Esophagus muscularis mucosa (tissue), 4 donors: Measurements from ENCODE around the gene SIGLEC9. TPM values are rescaled to one million over a fixed set of nuclear protein-coding genes. Genes with fewer than 3 reads are reported as not detected.

ENCODE experiments used
- DNase-seq: peaks from one replicate; pipeline ENCODE4 v3.0.0-alpha.2; 2017; ENCODE audit errors: extremely low spot score
- H3K27ac ChIP-seq, 4 donors: fragments of 200-600 bp; sonication (generic); replicated peaks in 1 of 4; 1 replicate in 3 of 4; 2 replicates in 1 of 4; pipeline ENCODE4 v1.5.1; 2016 to 2019; ENCODE audit warnings: mild to moderate bottlenecking in 1 of 4
- H3K27me3 ChIP-seq, 4 donors: fragments of 200-600 bp; sonication (generic); one replicate each; pipeline versions ENCODE4 v1.5.1 to v1.6.0; 2016 to 2019
- H3K36me3 ChIP-seq, 4 donors: fragments of 200-600 bp; sonication (generic); one replicate each; pipeline ENCODE4 v1.5.1; 2016 to 2019
- H3K4me1 ChIP-seq, 4 donors: fragments of 200-600 bp; sonication (generic); one replicate each; pipeline ENCODE4 v1.5.1; 2016 to 2019
- H3K4me3 ChIP-seq, 4 donors: fragments of 200-600 bp; sonication (generic); 1 replicate in 2 of 4; 2 replicates in 2 of 4; pipeline ENCODE4 v1.5.1; 2016 to 2019; ENCODE audit warnings: mild to moderate bottlenecking in 4 of 4, moderate library complexity in 1 of 4
- H3K9me3 ChIP-seq, 4 donors: fragments of 200-600 bp; sonication (generic); 1 replicate in 3 of 4; 2 replicates in 1 of 4; pipeline ENCODE4 v1.5.1; 2016 to 2019
- CTCF ChIP-seq, 3 experiments: fragments of 200-600 bp in 2 of 3; fragments of 450-650 bp in 1 of 3; sonication (generic) in 2 of 3; IDR thresholded peaks; one replicate each; pipeline ENCODE4 v1.5.1; 2017 to 2019; ENCODE audit warnings: antibody characterized with exemption in 3 of 3, mild to moderate bottlenecking in 2 of 3, moderate library complexity in 1 of 3
- EP300 ChIP-seq: sonication (generic); formaldehyde crosslinking; IDR thresholded peaks from one replicate; pipeline ENCODE4 v1.6.1; 2017; ENCODE audit warnings: antibody characterized with exemption
- POLR2A ChIP-seq: fragments of 450-650 bp; IDR thresholded peaks from one replicate; pipeline ENCODE4 v1.6.1; 2017; ENCODE audit warnings: antibody characterized with exemption, moderate library complexity, mild to moderate bottlenecking, low read depth
- POLR2AphosphoS5 ChIP-seq, 2 donors: sonication (generic); formaldehyde crosslinking; IDR thresholded peaks; one replicate each; pipeline ENCODE4 v1.6.1; 2017; ENCODE audit warnings: antibody characterized with exemption in 2 of 2
- WGBS: methylation state at CpG from one replicate; pipeline ENCODE4 v1.1.5; 2018; 5-methylcytosine and 5-hydroxymethylcytosine counted together
- intact Hi-C: fragments of 100-400 bp; cut with DNase I; formaldehyde crosslinking; loops from one replicate; pipeline ENCODE4 v1.15.1; 2023
- total RNA-seq, 4 donors: library from RNA; depleted of rRNA; stranded (reverse); fragments of >200 nt; gene quantifications; one replicate each; pipeline versions ENCODE4 v1.1.0 to v1.2.1, GENCODE V29; 2016

Gene SIGLEC9
- total RNA-seq, 4 donors from 2014 or later = 2.0 to 9.4 (median 3.5) TPM

GRCh38 chr19:51110666-51110971 lies 14.1 kb upstream of the SIGLEC9 start:
- intact Hi-C loops = no loop called here
- Histone ChIP-seq H3K27ac (no peak overlapping the region), H3K9me3 (no peaks in the 10 kb centered on the region), H3K27me3 (peaks cover 0 to 18% (median 0%) of the 10 kb centered on the region in 4 donors), H3K4me3 (no peak overlapping the region), H3K36me3 (no peaks in the 10 kb centered on the region), H3K4me1 (peaks cover 13 to 20% (median 19%) of the 10 kb centered on the region in 4 donors)
- TF ChIP-seq POLR2AphosphoS5 (IDR thresholded peaks at IDR 0.05) (no peak), POLR2A (no peak), CTCF (IDR thresholded peaks at IDR 0.05) (no peak), EP300 (no peak)
- WGBS = 71% methylated on average over 1 of the region's 1 CpG
- no peak for DNase-seq

GRCh38 chr19:51111606-51112005 lies 13.1 kb upstream of the SIGLEC9 start:
- intact Hi-C loops = no loop called here
- Histone ChIP-seq H3K4me3 (no peak overlapping the region), H3K4me1 (peaks cover 13 to 19% (median 18%) of the 10 kb centered on the region in 4 donors), H3K36me3 (no peaks in the 10 kb centered on the region), H3K27ac (no peak overlapping the region), H3K27me3 (peaks cover 0 to 27% (median 0%) of the 10 kb centered on the region in 4 donors), H3K9me3 (no peaks in the 10 kb centered on the region)
- 55% methylated on average over 6 of the region's 6 CpGs for WGBS
- no peak for DNase-seq
- TF ChIP-seq POLR2AphosphoS5 (IDR thresholded peaks at IDR 0.05) (no peak), EP300 (no peak), CTCF (IDR thresholded peaks at IDR 0.05) (no peak), POLR2A (no peak)

- 73% methylated on average over 6 of the region's 6 CpGs for WGBS
- no peak overlapping the region for H3K27ac ChIP-seq
- H3K4me1 ChIP-seq = no peaks in the 10 kb centered on the region
- intact Hi-C loops = no loop called here
- peaks cover 0 to 42% (median 0%) of the 10 kb centered on the region in 4 donors for H3K27me3 ChIP-seq
- H3K4me3 ChIP-seq = no peak overlapping the region
- no peaks in the 10 kb centered on the region for H3K9me3 ChIP-seq
- no peak for DNase-seq
- no peaks in the 10 kb centered on the region for H3K36me3 ChIP-seq
- TF ChIP-seq POLR2A = no peak
Observed at GRCh38 chr19:51114087-51114729, 10.5 kb upstream of the SIGLEC9 start.

DNA sequence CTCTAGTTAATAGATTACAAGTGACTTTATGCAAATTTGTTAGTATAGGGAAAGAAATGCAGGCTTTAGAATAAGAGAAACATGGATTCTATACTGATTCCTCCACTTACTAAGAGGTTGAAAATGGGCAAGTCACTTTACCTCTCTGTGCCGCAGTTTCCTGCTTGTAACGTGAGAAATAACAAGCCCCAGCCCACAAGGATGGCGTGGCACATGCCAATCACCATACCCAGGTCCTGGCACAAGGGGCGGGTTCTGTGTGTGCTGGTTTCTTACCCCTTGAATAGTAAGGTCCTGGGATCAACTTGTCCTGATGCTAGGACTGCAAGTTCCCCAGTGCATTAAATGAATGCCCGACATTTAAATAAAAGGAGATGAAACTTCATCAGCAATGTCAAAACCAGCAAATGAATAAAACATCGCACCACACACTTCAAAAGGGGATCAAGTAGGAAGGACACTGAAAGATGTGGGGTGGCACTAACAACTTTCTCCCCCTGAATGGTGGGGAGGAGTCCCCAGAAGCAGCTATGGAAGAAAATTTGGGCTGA lies 7.9 kb upstream of the SIGLEC9 start:
- Histone ChIP-seq H3K27ac (no peak overlapping the region), H3K36me3 (no peaks in the 10 kb centered on the region), H3K27me3 (peaks cover 0 to 42% (median 0%) of the 10 kb centered on the region in 4 donors), H3K9me3 (no peaks in the 10 kb centered on the region), H3K4me1 (no peaks in the 10 kb centered on the region), H3K4me3 (no peak overlapping the region)
- intact Hi-C loops = no loop called here
- WGBS = 65% methylated on average over 6 of the region's 6 CpGs
- TF ChIP-seq EP300 (no peak), POLR2AphosphoS5 (IDR thresholded peaks at IDR 0.05) (no peak), POLR2A (no peak), CTCF (IDR thresholded peaks at IDR 0.05) (no peak)
- no peak for DNase-seq

GRCh38 chr19:51119101-51119500 lies 5.6 kb upstream of the SIGLEC9 start:
- intact Hi-C loops = no loop called here
- Histone ChIP-seq H3K27ac (no peak overlapping the region), H3K9me3 (no peaks in the 10 kb centered on the region), H3K4me1 (no peaks in the 10 kb centered on the region), H3K4me3 (no peak overlapping the region), H3K36me3 (no peaks in the 10 kb centered on the region), H3K27me3 (peaks cover 0 to 47% (median under 1%) of the 10 kb centered on the region in 4 donors)
- TF ChIP-seq POLR2A = no peak
- no peak for TF ChIP-seq CTCF (IDR thresholded peaks at IDR 0.05)
- no peak for TF ChIP-seq EP300
- TF ChIP-seq POLR2AphosphoS5 (IDR thresholded peaks at IDR 0.05) = no peak
- no peak for DNase-seq
- 54% methylated on average over 4 of the region's 4 CpGs for WGBS
